GM21381 (cell line): ENCODE results near the gene WNT3A.

Experiments
- ATAC-seq: cut with Tn5 transposase; IDR thresholded peaks from one replicate; pipeline ENCODE4 v1.9.1; 2021; ENCODE audit warnings: mild to moderate bottlenecking, moderate library complexity; ENCODE audit not compliant: unreplicated experiment

WNT3A gene

GRCh38 chr1:228046421-228047182 is 39.8 kb downstream of the WNT3A start:
- ATAC-seq: no peak

- ATAC-seq: no peak
These were observed 40.3 kb downstream of the WNT3A start for GRCh38 chr1:228047183-228047466.

- no peak for ATAC-seq
These were observed 41.3 kb downstream of the WNT3A start for GRCh38 chr1:228048120-228048519.

- ATAC-seq: no peak
These were observed 42.0 kb downstream of the WNT3A start for GRCh38 chr1:228048659-228049298.

- ATAC-seq: no peak
These were observed 43.9 kb downstream of the WNT3A start for GRCh38 chr1:228050571-228051231.

- ATAC-seq: no peak
These were observed 51.6 kb downstream of the WNT3A start for GRCh38 chr1:228058172-228058948.

- ATAC-seq: peak; percentile 32
These were observed 52.3 kb downstream of the WNT3A start for GRCh38 chr1:228058949-228059633.

- ATAC-seq: peak; percentile 45
These were observed 53.0 kb downstream of the WNT3A start for GRCh38 chr1:228059634-228060457.

GRCh38 chr1:228060458-228061190 is 53.8 kb downstream of the WNT3A start:
- no peak for ATAC-seq

GRCh38 chr1:228061411-228062084 is 54.8 kb downstream of the WNT3A start:
- ATAC-seq: no peak

- ATAC-seq: no peak
These were observed 55.4 kb downstream of the WNT3A start for GRCh38 chr1:228062085-228062791.

- no peak for ATAC-seq
These were observed 56.0 kb downstream of the WNT3A start for GRCh38 chr1:228062812-228063211.

- ATAC-seq: no peak
These were observed 56.7 kb downstream of the WNT3A start for GRCh38 chr1:228063251-228064191.

- no peak for ATAC-seq
These were observed 57.5 kb downstream of the WNT3A start for GRCh38 chr1:228064296-228064695.

GRCh38 chr1:228064741-228065542 is 58.1 kb downstream of the WNT3A start:
- ATAC-seq: no peak
